B cell (primary cell): ENCODE results near the gene TBATA. TPM values are rescaled to one million over a fixed set of nuclear protein-coding genes. Genes with fewer than 3 reads are reported as not detected.

ENCODE experiments used
- ATAC-seq: fragments of 200-7000 bp; cut with Tn5 transposase; one replicate; pipeline ENCODE4 v1.10.0; 2021; ENCODE audit warnings: low read depth, mild to moderate bottlenecking, moderate number of reproducible peaks, moderate library complexity
- CTCF ChIA-PET: fragments of 350-600 bp; sonication (Branson Sonifier 250); formaldehyde crosslinking; loops from one replicate; lab custom pipeline; 2021; ENCODE audit warnings: antibody characterized with exemption, inconsistent platforms; lab: Charles Lee
- POLR2A ChIA-PET: fragments of 350-600 bp; sonication (Branson Sonifier 250); formaldehyde crosslinking; loops from one replicate; lab custom pipeline; 2021; ENCODE audit warnings: antibody characterized with exemption; lab: Charles Lee
- DNase-seq: peaks from one replicate; pipeline ENCODE4 v3.0.0; 2013
- H2AFZ ChIP-seq: 2 replicates; pipeline ENCODE4 v1.6.1; 2012; ENCODE audit warnings: mild to moderate bottlenecking, low read depth, low read length; ENCODE audit not compliant: insufficient read depth, poor library complexity, severe bottlenecking
- H3K27ac ChIP-seq, 2 donors: 1 replicate in 1 of 2; 2 replicates in 1 of 2; pipeline ENCODE4 v1.5.1; 2012 to 2013; ENCODE audit warnings: low read length in 2 of 2, mild to moderate bottlenecking in 2 of 2, moderate library complexity in 1 of 2
- H3K27me3 ChIP-seq, 4 experiments: fragments of 200-600 bp in 1 of 4; sonication (generic) in 1 of 4; replicated peaks in 1 of 4; 1 replicate in 2 of 4; 2 replicates in 2 of 4; pipeline versions ENCODE4 v1.6.1 to v1.7.0; 2013 to 2016; ENCODE audit warnings: low read length in 3 of 4, mild to moderate bottlenecking in 2 of 4, mixed read lengths in 1 of 4, moderate library complexity in 1 of 4; ENCODE audit not compliant: insufficient read depth in 4 of 4, control insufficient read depth in 3 of 4; ENCODE audit errors: control extremely low read depth in 1 of 4
- H3K36me3 ChIP-seq, 2 experiments: replicated peaks in 1 of 2; 1 replicate in 1 of 2; 2 replicates in 1 of 2; pipeline versions ENCODE4 v1.6.1 to v1.7.1; 2013; ENCODE audit warnings: low read length in 1 of 2; ENCODE audit not compliant: insufficient read depth in 2 of 2, control insufficient read depth in 1 of 2; ENCODE audit errors: control extremely low read depth in 1 of 2, extremely low read depth in 1 of 2
- H3K4me1 ChIP-seq, 2 donors: fragments of 200-600 bp in 1 of 2; sonication (generic) in 1 of 2; 1 replicate in 1 of 2; 2 replicates in 1 of 2; pipeline versions ENCODE4 v1.5.1 to v1.6.1; 2013 to 2017; ENCODE audit warnings: low read length in 2 of 2; ENCODE audit not compliant: control insufficient read depth in 2 of 2, insufficient read depth in 2 of 2
- H3K4me2 ChIP-seq: replicated peaks from 2 replicates; pipeline ENCODE3; 2012; ENCODE audit warnings: mild to moderate bottlenecking, low read depth, low read length; ENCODE audit not compliant: poor library complexity, severe bottlenecking
- H3K4me3 ChIP-seq, 5 experiments: fragments of 200-600 bp in 1 of 5; sonication (generic) in 1 of 5; 1 replicate in 3 of 5; 2 replicates in 2 of 5; pipeline versions ENCODE4 v1.5.1 to v1.7.0; 2011 to 2016; ENCODE audit warnings: low read length in 4 of 5, mild to moderate bottlenecking in 4 of 5, low read depth in 2 of 5, control low read depth in 1 of 5, moderate library complexity in 1 of 5; ENCODE audit not compliant: insufficient read depth in 1 of 5; ENCODE audit errors: control extremely low read depth in 1 of 5, extremely low read depth in 1 of 5
- H3K79me2 ChIP-seq: fragments of 200-600 bp; sonication (generic); one replicate; pipeline ENCODE4 v1.6.0; 2016; ENCODE audit warnings: low read length; ENCODE audit not compliant: control insufficient read depth, insufficient read depth
- H3K9ac ChIP-seq: fragments of 200-600 bp; sonication (generic); 2 replicates; pipeline ENCODE4 v1.6.1; 2017; ENCODE audit warnings: mild to moderate bottlenecking, low read length, moderate library complexity
- H3K9me3 ChIP-seq, 3 donors: one replicate each; pipeline versions ENCODE4 v1.6.1 to v1.7.1; 2013; ENCODE audit warnings: low read length in 2 of 3; ENCODE audit not compliant: control insufficient read depth in 2 of 3, insufficient read depth in 1 of 3; ENCODE audit errors: control extremely low read depth in 1 of 3
- H4K20me1 ChIP-seq: 2 replicates; pipeline ENCODE4 v1.6.0; 2012; ENCODE audit warnings: mild to moderate bottlenecking, low read length; ENCODE audit not compliant: insufficient read depth, control insufficient read depth, poor library complexity, severe bottlenecking
- H3K27ac Mint-ChIP-seq: one replicate; pipeline ENCODE4 v1.8.0; 2021; ENCODE audit warnings: mixed read lengths
- H3K27me3 Mint-ChIP-seq: one replicate; pipeline ENCODE4 v1.8.0; 2021; ENCODE audit warnings: mixed read lengths
- H3K4me1 Mint-ChIP-seq: one replicate; pipeline ENCODE4 v1.8.0; 2021; ENCODE audit warnings: mixed read lengths
- H3K4me3 Mint-ChIP-seq: one replicate; pipeline ENCODE4 v1.8.0; 2021; ENCODE audit warnings: mixed read lengths
- H3K9me3 Mint-ChIP-seq: one replicate; pipeline ENCODE4 v1.8.0; 2022; ENCODE audit warnings: mixed read lengths; ENCODE audit not compliant: insufficient read depth
- CTCF ChIP-seq: fragments of 200-600 bp; IDR thresholded peaks from one replicate; pipeline ENCODE4 v1.8.0; 2022; ENCODE audit warnings: antibody characterized with exemption, mild to moderate bottlenecking
- EZH2 ChIP-seq: IDR thresholded peaks from 2 replicates; pipeline ENCODE4 v1.6.1; 2012; ENCODE audit warnings: borderline replicate concordance, low read depth, mild to moderate bottlenecking, moderate library complexity, low read length; ENCODE audit not compliant: insufficient read depth, poor library complexity, severe bottlenecking
- WGBS: methylation state at CpG from one replicate; pipeline ENCODE4 v1.1.5; 2013; ENCODE audit warnings: missing lambda C conversion rate; ENCODE audit not compliant: insufficient coverage; 5-methylcytosine and 5-hydroxymethylcytosine counted together
- intact Hi-C: fragments of 100-400 bp; cut with micrococcal nuclease; formaldehyde crosslinking; loops from one replicate; pipeline ENCODE4 v1.10.0; 2022
- polyA plus RNA-seq: library from polyadenylated mRNA; depleted of rRNA; stranded (reverse); fragments of >200 nt; gene quantifications from 2 replicates; pipeline ENCODE4 v1.2.3, GENCODE V29; 2012
- total RNA-seq, 2 donors: library from RNA; stranded (reverse); fragments of 120-200 nt in 1 of 2; gene quantifications; 1 replicate in 1 of 2; 2 replicates in 1 of 2; pipeline versions ENCODE4 v1.2.3 to v1.2.4, GENCODE V29; 2013 to 2022

TBATA gene
- total and polyA plus RNA-seq, 2 donors (not counting 1 experiment from before 2014, with no cell fraction given), result not detected

- ChIA-PET CTCF (no interaction called here), POLR2A (no interaction called here)
- Histone ChIP-seq H3K9ac (no peak overlapping the region), H3K4me2 (no peak overlapping the region), H3K79me2 (no peaks in the 10 kb centered on the region), H2AFZ (no peak overlapping the region), H3K4me1 (no peaks in the 10 kb centered on the region), H3K36me3 (no peaks in the 10 kb centered on the region), H3K27me3 (peaks cover 0 to 6% (median 3%) of the 10 kb centered on the region in 4 experiments), H3K4me3 (no peak overlapping the region), H3K9me3 (no peaks in the 10 kb centered on the region), H3K27ac (no peak overlapping the region), H4K20me1 (no peaks in the 10 kb centered on the region)
- 100% methylated on average over 1 of the region's 1 CpG for WGBS
- TF ChIP-seq CTCF (no peak), EZH2 (no peak)
- no peak overlapping the region for H3K4me3 Mint-ChIP-seq
- no peak overlapping the region for H3K27ac Mint-ChIP-seq
- ATAC-seq (no peak), DNase-seq (no peak)
- peaks cover 33% of the 10 kb centered on the region for H3K27me3 Mint-ChIP-seq
- intact Hi-C loops, result no loop called here
- H3K4me1 Mint-ChIP-seq, result no peaks in the 10 kb centered on the region
- H3K9me3 Mint-ChIP-seq, result no peaks in the 10 kb centered on the region
Observed at GRCh38 chr10:70806841-70807240, 21.7 kb upstream of the TBATA start.

- intact Hi-C loops, result no loop called here
- CTCF ChIA-PET, result no interaction called here
- no peaks in the 10 kb centered on the region for H4K20me1 ChIP-seq
- H3K27me3 ChIP-seq, result peaks cover 0 to 6% (median 3%) of the 10 kb centered on the region in 4 experiments
- Mint-ChIP-seq H3K4me3 (no peak overlapping the region), H3K9me3 (no peaks in the 10 kb centered on the region), H3K27me3 (peaks cover 33% of the 10 kb centered on the region), H3K27ac (no peak overlapping the region), H3K4me1 (no peaks in the 10 kb centered on the region)
- POLR2A ChIA-PET, result no interaction called here
- H3K27ac ChIP-seq, result no peak overlapping the region
- H3K9me3 ChIP-seq, result no peaks in the 10 kb centered on the region
- no peak for ATAC-seq
- TF ChIP-seq EZH2, result no peak
- no peak for TF ChIP-seq CTCF
- H3K4me3 ChIP-seq, result no peak overlapping the region
- H3K4me1 ChIP-seq, result no peaks in the 10 kb centered on the region
- WGBS, result 100% methylated on average over 1 of the region's 3 CpGs
- H3K36me3 ChIP-seq, result no peaks in the 10 kb centered on the region
- H3K4me2 ChIP-seq, result no peak overlapping the region
- no peak overlapping the region for H2AFZ ChIP-seq
- DNase-seq, result no peak
- no peak overlapping the region for H3K9ac ChIP-seq
- H3K79me2 ChIP-seq, result no peaks in the 10 kb centered on the region
Observed at GRCh38 chr10:70805619-70806215, 20.5 kb upstream of the TBATA start.
